Prostate gland (tissue), 2 donors: ENCODE measurements around the gene ZNF502.
A peak's percentile ranks its signal among the peaks of the same experiment; 100 is the strongest.

Experiments used
- POLR2A ChIP-seq: fragments of 450-650 bp; IDR thresholded peaks from one replicate; pipeline ENCODE4 v1.6.1; 2016; ENCODE audit warnings: antibody characterized with exemption, mild to moderate bottlenecking
- POLR2AphosphoS5 ChIP-seq: sonication (generic); formaldehyde crosslinking; IDR thresholded peaks from one replicate; pipeline ENCODE4 v1.6.1; 2017; ENCODE audit warnings: antibody characterized with exemption
- TF ChIP-seq, protein P1 (sequence below), 4 experiments: fragments of 200-600 bp in 2 of 4; fragments of 450-650 bp in 2 of 4; sonication (generic) in 2 of 4; IDR thresholded peaks; 1 replicate in 3 of 4; 2 replicates in 1 of 4; pipeline ENCODE4 v1.5.1; 2016 to 2019; ENCODE audit warnings: antibody characterized with exemption in 4 of 4, mild to moderate bottlenecking in 2 of 4, moderate library complexity in 2 of 4

DNA sequence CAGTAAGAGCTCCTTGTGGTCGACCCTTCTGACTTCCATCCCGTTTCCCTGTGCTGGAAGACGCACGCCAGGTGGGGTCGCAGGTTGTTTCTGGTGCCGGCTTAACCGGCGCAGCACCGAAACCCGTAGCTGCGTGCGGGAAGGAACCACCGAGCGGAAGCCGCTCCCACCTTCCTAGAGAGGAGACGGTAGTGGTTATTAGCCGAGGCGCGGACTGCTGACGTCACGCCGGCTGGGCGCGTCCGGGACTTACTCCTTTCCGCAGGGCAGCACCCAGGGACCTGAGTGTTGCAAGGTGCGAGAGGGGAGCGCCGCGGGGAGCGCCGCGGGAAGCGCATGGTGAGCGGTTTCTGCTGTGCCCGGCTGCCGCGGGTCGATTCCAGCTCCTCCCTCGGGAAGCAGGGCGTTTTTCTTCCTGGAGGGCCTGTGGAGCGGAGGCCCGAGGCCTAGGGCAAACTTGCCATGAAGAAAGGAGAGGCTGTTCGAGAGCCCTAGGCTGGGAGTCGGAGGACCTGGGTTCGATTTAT, 17.0 kb downstream of the ZNF502 start, which contains the start of gene ZNF501:
- TF ChIP-seq POLR2A (peak; percentile 55), POLR2AphosphoS5 (peak; percentile 95)
- TF ChIP-seq, protein P1, sequence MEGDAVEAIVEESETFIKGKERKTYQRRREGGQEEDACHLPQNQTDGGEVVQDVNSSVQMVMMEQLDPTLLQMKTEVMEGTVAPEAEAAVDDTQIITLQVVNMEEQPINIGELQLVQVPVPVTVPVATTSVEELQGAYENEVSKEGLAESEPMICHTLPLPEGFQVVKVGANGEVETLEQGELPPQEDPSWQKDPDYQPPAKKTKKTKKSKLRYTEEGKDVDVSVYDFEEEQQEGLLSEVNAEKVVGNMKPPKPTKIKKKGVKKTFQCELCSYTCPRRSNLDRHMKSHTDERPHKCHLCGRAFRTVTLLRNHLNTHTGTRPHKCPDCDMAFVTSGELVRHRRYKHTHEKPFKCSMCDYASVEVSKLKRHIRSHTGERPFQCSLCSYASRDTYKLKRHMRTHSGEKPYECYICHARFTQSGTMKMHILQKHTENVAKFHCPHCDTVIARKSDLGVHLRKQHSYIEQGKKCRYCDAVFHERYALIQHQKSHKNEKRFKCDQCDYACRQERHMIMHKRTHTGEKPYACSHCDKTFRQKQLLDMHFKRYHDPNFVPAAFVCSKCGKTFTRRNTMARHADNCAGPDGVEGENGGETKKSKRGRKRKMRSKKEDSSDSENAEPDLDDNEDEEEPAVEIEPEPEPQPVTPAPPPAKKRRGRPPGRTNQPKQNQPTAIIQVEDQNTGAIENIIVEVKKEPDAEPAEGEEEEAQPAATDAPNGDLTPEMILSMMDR (IDR thresholded peaks at IDR 0.05) = peak in 1 of 4 experiments; percentile 12
